Activated CD4-positive, alpha-beta T cell treated with anti-CD3 and anti-CD28 coated beads, Interleukin-2, amount 50 U/mL, for 16 hours (primary cell): Measurements from ENCODE around the gene BMPR1B.
"Not testable (repeated sequence)": the region's sequence is repeated elsewhere in the genome, so short reads cannot be mapped to it uniquely, and the experiment has no call there.

Experiments used
- DNase-seq: peaks from one replicate; pipeline ENCODE4 v3.0.0-alpha.2; 2020

BMPR1B gene

DNA sequence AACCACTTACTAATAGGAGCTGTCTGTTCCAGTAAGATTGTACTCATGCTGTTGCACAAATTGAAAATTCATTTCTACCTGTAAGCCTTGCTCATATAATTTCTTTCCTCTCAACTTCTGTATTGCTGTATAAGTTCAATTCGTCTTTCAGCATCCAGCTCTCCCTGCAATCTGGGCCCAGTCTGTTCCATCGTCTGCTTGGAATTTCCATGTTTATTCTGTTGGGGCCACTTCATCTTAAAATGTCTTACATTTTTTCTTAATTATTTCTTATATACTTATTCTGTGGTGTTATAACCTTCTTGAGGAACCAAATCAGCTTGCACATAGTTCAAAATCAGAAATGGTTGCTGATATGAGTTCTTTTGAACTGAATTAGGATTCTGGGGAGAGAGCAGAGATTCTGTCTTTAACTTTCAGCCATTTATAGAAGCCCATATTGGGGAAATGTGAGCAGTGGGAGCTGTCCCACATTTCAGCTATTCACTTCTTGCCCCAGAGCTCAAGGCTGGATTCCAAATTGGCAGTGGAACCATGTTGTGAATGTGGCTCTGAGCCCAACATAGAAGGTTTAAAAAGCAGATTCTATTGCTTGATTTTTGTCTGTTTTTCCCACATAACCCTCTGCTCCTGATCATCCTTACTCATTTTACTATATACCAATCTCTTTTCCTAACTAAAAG, 291.9 kb downstream of the BMPR1B start:
- no peak for DNase-seq

DNA sequence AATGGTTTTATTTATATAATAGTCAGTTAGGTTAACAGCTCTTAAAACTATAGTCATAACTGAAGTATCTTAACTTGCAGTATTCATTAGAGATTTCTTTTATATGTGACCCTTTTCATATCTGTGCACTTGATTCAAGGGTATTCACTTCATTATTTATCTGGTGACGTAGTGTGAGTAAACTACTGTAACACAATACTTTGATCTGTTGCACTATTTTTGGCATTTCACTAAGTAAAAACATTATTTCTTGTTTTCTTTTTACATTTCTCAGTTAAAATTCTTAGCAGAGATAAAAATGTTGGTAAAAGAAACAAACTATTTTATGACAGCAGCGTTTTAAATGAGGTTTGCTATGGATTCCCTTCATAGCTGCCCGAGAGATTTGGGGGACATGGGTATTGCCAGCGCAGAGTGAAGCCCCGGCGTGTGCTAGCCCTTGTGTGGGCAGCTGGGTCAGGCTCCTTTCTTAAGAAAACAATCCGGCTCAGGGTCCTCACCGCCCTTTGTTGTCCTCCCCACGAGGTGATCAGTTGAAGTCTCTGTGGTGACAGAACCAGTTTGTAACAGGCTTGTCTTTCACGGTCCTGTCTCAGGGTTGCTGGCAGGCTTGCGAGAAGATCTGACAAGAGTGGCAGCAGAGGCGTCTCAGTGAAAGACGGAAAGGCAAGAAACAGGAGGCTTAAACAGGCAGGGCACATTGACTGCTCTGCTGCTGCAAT, 293.4 kb downstream of the BMPR1B start:
- DNase-seq = no peak

DNA sequence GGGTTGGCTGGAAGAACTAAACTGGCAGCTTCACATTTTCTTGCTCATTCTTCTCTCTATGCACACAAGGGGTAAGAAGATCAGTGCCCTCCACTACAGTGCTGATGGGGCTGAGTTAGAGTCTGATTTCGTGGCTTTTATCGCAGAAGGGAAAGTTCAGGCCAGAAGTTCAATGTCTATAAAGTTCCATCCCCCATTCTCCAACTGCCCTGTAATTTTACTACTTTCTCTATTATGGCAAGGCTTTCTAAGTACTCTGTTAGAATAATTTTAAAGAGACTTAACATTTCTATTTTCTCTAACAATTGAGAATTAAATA, 293.9 kb downstream of the BMPR1B start:
- DNase-seq = no peak

DNA sequence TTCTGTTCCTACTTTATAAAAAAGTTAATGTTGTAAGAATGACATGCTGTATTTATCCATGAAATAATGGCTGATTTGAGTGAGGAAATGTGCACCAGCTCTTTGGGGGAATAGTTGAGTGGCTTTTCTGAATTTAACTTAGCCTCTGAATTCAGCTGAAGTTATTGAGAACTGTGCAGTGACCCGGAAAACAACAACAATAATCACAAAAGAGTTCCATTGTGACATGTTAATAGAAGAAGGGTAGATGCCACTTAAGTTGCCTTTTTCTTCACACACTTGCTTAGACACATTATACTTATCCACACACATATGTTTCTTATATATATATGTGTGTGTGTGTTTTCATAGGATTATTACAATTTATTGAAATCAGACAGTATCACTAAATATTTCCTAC, 301.2 kb downstream of the BMPR1B start:
- DNase-seq = no peak

DNA sequence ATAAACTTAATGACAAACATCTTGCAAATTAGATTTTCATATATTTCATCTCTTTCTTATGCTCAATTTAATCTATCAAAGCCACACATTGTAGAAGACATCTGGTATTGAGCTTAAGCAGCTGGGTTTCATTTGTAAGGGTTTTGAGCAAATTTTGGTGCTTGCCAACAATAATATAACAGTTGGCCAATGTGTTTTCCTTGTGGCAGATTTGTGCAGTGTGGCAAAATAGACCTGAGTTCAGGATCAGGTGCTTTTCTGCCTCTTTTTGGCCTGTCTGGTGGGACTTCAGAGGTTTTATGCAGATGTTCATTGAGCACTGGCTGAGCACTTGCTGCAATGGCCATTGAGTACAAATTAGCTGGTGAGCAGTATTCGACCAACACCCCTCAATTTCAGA, 301.9 kb downstream of the BMPR1B start:
- DNase-seq = no peak

DNA sequence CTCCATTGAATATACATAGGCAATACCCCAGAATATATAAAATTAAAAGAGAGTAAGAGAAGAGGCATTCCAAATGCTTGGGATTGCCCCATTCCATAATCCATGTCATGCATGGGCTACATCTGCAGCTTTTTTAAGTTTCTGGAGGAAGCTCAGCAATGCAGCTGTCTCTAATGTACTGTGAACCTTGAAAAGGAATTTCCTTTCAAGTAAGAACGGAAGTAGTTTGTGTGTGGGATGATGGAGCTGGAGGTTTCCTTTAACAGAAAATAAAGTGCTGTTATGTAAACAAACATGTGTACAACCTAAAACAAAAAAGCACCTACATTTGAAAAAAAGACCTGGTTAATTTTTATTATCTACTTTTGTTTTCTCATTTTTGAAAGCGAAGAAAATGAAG, 303.5 kb downstream of the BMPR1B start:
- DNase-seq = no peak

GRCh38 chr4:95061801-95062200, 304.0 kb downstream of the BMPR1B start:
- DNase-seq = not testable (repeated sequence)

DNA sequence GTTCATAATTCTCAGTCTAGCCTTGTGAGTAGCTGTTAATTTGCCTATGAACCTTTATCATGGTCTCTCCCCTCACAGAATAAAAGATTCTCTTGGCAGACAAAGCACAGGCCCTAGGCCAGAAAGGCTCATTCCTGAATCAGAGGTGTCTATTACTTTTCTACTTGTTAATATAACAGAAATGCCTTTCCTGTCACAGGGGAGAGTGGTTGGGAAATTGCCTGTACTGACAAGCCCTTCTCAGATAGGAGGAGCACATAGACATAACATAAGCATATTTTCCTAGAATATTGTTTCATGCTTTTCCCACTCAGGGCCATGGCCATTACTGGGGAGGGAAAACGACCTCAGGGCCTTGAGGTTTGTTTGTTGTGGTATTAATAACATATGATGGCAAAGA, 308.3 kb downstream of the BMPR1B start:
- DNase-seq = no peak

- no peak for DNase-seq
Observed at GRCh38 chr4:95068401-95068800, 310.6 kb downstream of the BMPR1B start.

GRCh38 chr4:95068818-95069478, 311.2 kb downstream of the BMPR1B start:
- no peak for DNase-seq

DNA sequence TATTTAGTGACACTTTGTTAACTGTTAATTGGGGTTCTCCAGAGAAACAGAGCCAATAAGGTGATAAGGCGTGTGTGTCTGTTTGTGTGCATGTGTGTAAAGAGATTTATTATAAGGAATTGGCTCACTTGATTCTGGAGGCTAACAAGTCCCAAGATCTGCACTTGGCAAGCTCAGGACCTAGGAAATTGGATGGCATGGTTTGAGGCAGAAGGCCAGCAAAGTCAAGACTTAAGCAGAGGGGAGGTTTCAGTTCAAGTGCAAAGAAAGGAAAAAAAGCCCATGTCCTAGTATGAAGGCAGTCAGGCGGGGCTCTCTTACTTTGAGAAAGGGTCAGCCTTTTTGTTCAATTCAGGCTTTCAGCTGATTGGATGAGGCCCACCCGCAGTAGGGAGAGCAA, 314.1 kb downstream of the BMPR1B start:
- no peak for DNase-seq

- no peak for DNase-seq
Observed at GRCh38 chr4:95073646-95074045, 315.9 kb downstream of the BMPR1B start.

DNA sequence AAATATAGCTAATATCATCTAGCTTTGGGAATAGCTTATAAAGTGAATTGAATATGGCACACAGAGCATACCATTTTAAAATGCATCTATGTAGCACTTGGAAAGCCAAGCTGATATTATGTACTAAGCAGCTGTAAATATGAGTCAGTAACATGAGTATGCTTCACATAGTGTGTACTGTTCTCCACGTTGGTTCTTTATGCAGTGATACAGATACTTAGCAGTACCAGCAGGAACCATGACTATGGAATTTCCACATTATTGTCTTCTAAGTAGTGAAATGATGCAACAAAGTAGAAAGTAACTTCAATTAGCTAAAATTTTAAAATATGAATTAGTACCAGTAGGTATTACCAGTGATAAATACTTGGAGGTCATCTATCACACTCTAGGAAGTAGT, 320.1 kb downstream of the BMPR1B start:
- no peak for DNase-seq

GRCh38 chr4:95080969-95081368, 323.2 kb downstream of the BMPR1B start:
- no peak for DNase-seq

DNA sequence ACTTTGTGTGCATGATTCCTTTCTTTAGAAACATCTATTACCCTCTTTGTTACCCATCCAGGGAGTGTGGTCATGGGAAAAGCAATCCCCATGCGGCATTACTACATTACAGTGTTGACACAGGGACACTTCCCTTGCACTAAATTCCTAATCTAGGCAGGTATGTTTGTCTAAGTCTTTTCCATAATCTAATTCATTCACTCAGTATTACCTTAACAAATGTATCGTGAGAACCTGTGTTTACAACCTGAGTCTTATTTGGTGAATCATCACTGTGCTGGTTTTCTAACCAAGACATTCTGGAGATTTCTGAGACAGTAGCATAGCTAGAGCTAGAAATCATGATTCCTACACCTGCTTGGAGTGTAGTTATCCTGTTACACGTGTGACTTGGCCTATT, 326.8 kb downstream of the BMPR1B start:
- DNase-seq = no peak

GRCh38 chr4:95085124-95085833, 327.5 kb downstream of the BMPR1B start:
- no peak for DNase-seq

DNA sequence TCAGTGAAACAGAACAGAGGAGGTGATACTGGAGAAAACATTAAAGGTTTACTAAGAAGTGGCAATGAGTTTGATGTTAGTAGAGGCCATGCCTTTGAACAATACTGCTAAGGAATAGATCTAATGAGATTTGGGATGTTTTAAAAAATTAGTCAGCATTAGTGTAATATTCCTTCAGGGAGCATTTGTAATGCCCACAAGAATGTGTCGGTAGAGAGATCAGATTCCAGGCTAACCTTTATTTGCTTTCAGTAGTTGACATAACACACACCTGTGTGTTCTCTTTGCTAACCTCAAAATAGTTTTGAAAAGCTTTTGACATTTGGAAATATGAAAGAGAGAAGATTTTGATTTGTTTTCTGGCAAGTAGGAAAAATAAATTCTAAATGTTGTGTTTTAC, 328.8 kb downstream of the BMPR1B start:
- no peak for DNase-seq

- no peak for DNase-seq
Observed at GRCh38 chr4:95087657-95088455, 330.1 kb downstream of the BMPR1B start.

- DNase-seq = no peak
Observed at GRCh38 chr4:95091272-95091671, 333.5 kb downstream of the BMPR1B start.

GRCh38 chr4:95092766-95093165, 335.0 kb downstream of the BMPR1B start:
- DNase-seq = no peak

DNA sequence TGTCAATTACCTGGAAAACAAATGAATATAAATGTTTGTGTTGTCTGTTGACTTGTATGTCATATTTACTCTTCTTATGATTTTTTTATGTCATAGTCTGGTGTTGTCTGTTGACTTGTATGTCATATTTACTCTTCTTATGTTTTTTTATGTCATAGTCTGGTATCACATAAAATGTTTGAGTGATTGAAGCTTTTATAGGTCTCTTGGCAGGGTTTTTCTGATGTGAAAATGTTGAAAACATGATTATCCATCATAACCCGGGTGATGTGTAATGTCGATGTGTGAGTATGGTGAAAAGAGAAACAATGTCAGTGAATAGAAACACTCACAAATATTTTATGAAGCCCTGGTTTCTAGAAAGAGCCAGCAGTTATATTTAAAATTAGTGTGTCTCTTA, 335.7 kb downstream of the BMPR1B start:
- DNase-seq = no peak

GRCh38 chr4:95093936-95094929, 336.5 kb downstream of the BMPR1B start:
- DNase-seq = no peak
